Measurements from ENCODE around the gene LRMDA.
A peak's percentile ranks its signal among the peaks of the same experiment; 100 is the strongest.

Gene LRMDA

GRCh38 chr10:76543655-76544054 lies 1112.2 kb downstream of the LRMDA start:
- no peak overlapping the region for H3K4me3 ChIP-seq (ENCODE audit: low read depth, low read length)
- no peak for DNase-seq (ENCODE audit: low read depth)
- TF ChIP-seq CTCF (IDR thresholded peaks at IDR 0.05; ENCODE audit: control insufficient read depth, extremely low read depth, insufficient read depth) = no peak

DNA sequence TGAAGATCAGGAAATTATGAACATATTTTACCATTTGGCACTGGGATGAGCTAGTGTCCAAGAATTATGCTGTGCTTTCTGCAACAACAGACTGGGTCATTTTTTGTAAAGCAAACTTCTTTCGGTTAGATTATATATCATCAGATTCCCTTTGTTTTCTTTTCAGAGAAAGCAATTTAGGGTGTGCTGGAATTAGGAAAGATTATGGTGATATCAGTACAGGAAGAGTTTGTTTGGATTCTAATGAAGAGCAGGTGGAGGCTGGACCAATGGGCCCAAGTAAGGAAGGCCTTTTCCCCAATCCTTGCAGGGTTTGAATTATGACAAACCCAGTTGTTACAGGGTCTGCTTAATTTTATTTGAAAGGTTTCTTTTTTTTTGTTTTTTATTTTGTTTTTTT lies 1113.4 kb downstream of the LRMDA start:
- H3K4me3 ChIP-seq (ENCODE audit: low read depth, low read length) = no peak overlapping the region
- no peak for TF ChIP-seq CTCF (IDR thresholded peaks at IDR 0.05; ENCODE audit: control insufficient read depth, extremely low read depth, insufficient read depth)
- DNase-seq (ENCODE audit: low read depth) = no peak

GRCh38 chr10:76546411-76546810 lies 1115.0 kb downstream of the LRMDA start:
- DNase-seq (ENCODE audit: low read depth) = no peak
- TF ChIP-seq CTCF (IDR thresholded peaks at IDR 0.05; ENCODE audit: control insufficient read depth, extremely low read depth, insufficient read depth) = no peak
- H3K4me3 ChIP-seq (ENCODE audit: low read depth, low read length) = no peak overlapping the region

- DNase-seq (ENCODE audit: low read depth) = peak; percentile 36
- no peak overlapping the region for H3K4me3 ChIP-seq (ENCODE audit: low read depth, low read length)
- peak; percentile 80 for TF ChIP-seq CTCF (IDR thresholded peaks at IDR 0.05; ENCODE audit: control insufficient read depth, extremely low read depth, insufficient read depth)
Measured at GRCh38 chr10:76547352-76547972, 1116.0 kb downstream of the LRMDA start.

DNA sequence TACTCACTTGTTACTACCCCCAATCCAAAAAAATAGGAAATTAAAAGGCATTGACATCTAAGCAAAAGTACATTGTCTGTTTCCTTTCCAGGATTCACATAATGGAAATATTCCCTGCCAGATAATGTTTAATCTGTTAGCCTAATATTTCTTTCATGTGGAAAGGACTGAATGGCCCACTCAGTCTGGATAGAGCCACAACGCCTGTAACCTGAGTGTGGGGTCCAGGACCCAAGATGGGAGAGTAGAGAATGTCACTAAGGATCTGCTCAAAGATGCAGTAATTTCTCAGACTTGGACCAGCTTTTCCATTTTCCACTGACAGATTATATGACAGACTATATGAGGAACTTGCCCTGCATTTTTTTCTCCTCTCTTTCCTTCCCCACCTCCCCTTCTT lies 1117.3 kb downstream of the LRMDA start:
- no peak for DNase-seq (ENCODE audit: low read depth)
- no peak overlapping the region for H3K4me3 ChIP-seq (ENCODE audit: low read depth, low read length)
- TF ChIP-seq CTCF (IDR thresholded peaks at IDR 0.05; ENCODE audit: control insufficient read depth, extremely low read depth, insufficient read depth) = no peak

DNA sequence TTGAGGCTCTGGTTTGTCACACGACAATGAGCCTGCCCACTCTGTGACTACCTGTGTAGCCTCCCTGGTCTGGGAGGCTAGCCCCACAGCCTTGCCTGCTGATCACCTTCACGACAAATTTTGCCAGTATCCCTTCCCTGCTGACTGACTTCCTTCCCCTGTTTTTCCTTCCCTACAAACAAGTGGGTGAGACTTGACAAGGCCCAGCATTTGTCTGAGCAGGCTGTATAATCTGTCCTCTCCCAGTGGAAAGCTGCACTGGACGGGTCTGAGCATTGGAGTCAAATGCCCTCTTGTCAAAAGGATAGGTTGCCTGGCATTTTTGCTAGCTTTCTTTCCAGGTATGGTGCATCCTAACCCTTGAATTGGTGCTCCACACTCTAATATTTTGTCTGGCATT lies 1117.7 kb downstream of the LRMDA start:
- TF ChIP-seq CTCF (IDR thresholded peaks at IDR 0.05; ENCODE audit: control insufficient read depth, extremely low read depth, insufficient read depth) = no peak
- no peak for DNase-seq (ENCODE audit: low read depth)
- no peak overlapping the region for H3K4me3 ChIP-seq (ENCODE audit: low read depth, low read length)

GRCh38 chr10:76550806-76551205 lies 1119.4 kb downstream of the LRMDA start:
- no peak for DNase-seq (ENCODE audit: low read depth)
- TF ChIP-seq CTCF (IDR thresholded peaks at IDR 0.05; ENCODE audit: control insufficient read depth, extremely low read depth, insufficient read depth) = no peak
- H3K4me3 ChIP-seq (ENCODE audit: low read depth, low read length) = no peak overlapping the region

Measured in LNCaP clone FGC (cell line).